HEK293 (cell line): ENCODE measurements around the gene CAT.

Experiments
- ATF2 ChIP-seq: fragments of 450-650 bp; formaldehyde crosslinking; IDR thresholded peaks from 2 replicates; pipeline ENCODE4 v1.5.1; 2016; ENCODE audit warnings: missing biosample characterization, missing genetic modification characterization, low read depth
- CTCF ChIP-seq: fragments of 450-650 bp; formaldehyde crosslinking; IDR thresholded peaks from 2 replicates; pipeline ENCODE4 v1.5.1; 2016; ENCODE audit warnings: missing biosample characterization, missing genetic modification characterization
- PRDM10 ChIP-seq: fragments of 450-650 bp; formaldehyde crosslinking; IDR thresholded peaks from 2 replicates; pipeline ENCODE4 v1.5.1; 2016; ENCODE audit warnings: missing biosample characterization, missing genetic modification characterization
- TCF7L2 ChIP-seq: IDR thresholded peaks from 2 replicates; pipeline ENCODE4 v1.6.1; 2011; ENCODE audit warnings: low read depth, mild to moderate bottlenecking, inconsistent platforms, low read length, moderate library complexity, borderline replicate concordance
- ZBTB21 ChIP-seq: fragments of 450-650 bp; formaldehyde crosslinking; IDR thresholded peaks from 2 replicates; pipeline ENCODE4 v1.5.1; 2017; ENCODE audit warnings: missing biosample characterization, missing genetic modification characterization
- ZNF133 ChIP-seq: fragments of 450-650 bp; formaldehyde crosslinking; IDR thresholded peaks from 2 replicates; pipeline ENCODE4 v1.5.1; 2016; ENCODE audit warnings: missing biosample characterization, missing genetic modification characterization
- ZNF18 ChIP-seq: fragments of 450-650 bp; formaldehyde crosslinking; IDR thresholded peaks from 2 replicates; pipeline ENCODE4 v1.5.1; 2016; ENCODE audit warnings: missing biosample characterization, missing genetic modification characterization
- ZNF202 ChIP-seq: fragments of 450-650 bp; formaldehyde crosslinking; IDR thresholded peaks from 2 replicates; pipeline ENCODE4 v1.5.1; 2016; ENCODE audit warnings: missing biosample characterization, missing genetic modification characterization, borderline replicate concordance
- ZNF274 ChIP-seq, 2 experiments: fragments of 200-500 bp in 1 of 2; fragments of 450-650 bp in 1 of 2; sonication (Bioruptor generic) in 1 of 2; formaldehyde crosslinking in 1 of 2; IDR thresholded peaks; 2 replicates each; pipeline versions ENCODE4 v1.5.1 to v1.6.1; 2014 to 2016; ENCODE audit warnings: borderline replicate concordance in 1 of 2, inconsistent platforms in 1 of 2, low read length in 1 of 2, missing biosample characterization in 1 of 2, missing genetic modification characterization in 1 of 2
- ZNF311 ChIP-seq: fragments of 450-650 bp; formaldehyde crosslinking; IDR thresholded peaks from 2 replicates; pipeline ENCODE4 v1.5.1; 2017; ENCODE audit warnings: missing biosample characterization, missing genetic modification characterization, borderline replicate concordance
- ZNF37A ChIP-seq: fragments of 450-650 bp; IDR thresholded peaks from 2 replicates; pipeline ENCODE4 v1.5.1; 2018; ENCODE audit warnings: missing biosample characterization, missing genetic modification characterization
- ZNF549 ChIP-seq: fragments of 450-650 bp; IDR thresholded peaks from 2 replicates; pipeline ENCODE4 v1.5.1; 2018; ENCODE audit warnings: missing biosample characterization, missing genetic modification characterization, mild to moderate bottlenecking, inconsistent platforms, moderate library complexity
- ZNF558 ChIP-seq: fragments of 450-650 bp; formaldehyde crosslinking; IDR thresholded peaks from 2 replicates; pipeline ENCODE4 v1.5.1; 2016; ENCODE audit warnings: missing biosample characterization, missing genetic modification characterization
- TF ChIP-seq, protein P1 (sequence below): fragments of 450-650 bp; formaldehyde crosslinking; conservative IDR thresholded peaks from 2 replicates; pipeline ENCODE4 v1.5.1; 2016; ENCODE audit warnings: low read depth, missing biosample characterization, missing genetic modification characterization

- TF ChIP-seq ZNF18 (tag by site-specific recombination) (no peak), ZNF549 (tag by site-specific recombination) (no peak), ZNF558 (tag by site-specific recombination) (no peak), CTCF (tag by site-specific recombination) (no peak), ZNF37A (tag by site-specific recombination) (no peak), ZNF311 (tag by site-specific recombination) (no peak), TCF7L2 (no peak), PRDM10 (tag by site-specific recombination) (no peak), ZNF274 (IDR thresholded peaks at IDR 0.05; ENCODE audit: low read length) (no peak), ZNF274 (tag by site-specific recombination; IDR thresholded peaks at IDR 0.05; ENCODE audit: borderline replicate concordance) (no peak), ZNF133 (tag by site-specific recombination) (no peak), ATF2 (no peak), ZBTB21 (tag by site-specific recombination) (no peak), ZNF202 (tag by site-specific recombination) (no peak)
- TF ChIP-seq, protein P1, sequence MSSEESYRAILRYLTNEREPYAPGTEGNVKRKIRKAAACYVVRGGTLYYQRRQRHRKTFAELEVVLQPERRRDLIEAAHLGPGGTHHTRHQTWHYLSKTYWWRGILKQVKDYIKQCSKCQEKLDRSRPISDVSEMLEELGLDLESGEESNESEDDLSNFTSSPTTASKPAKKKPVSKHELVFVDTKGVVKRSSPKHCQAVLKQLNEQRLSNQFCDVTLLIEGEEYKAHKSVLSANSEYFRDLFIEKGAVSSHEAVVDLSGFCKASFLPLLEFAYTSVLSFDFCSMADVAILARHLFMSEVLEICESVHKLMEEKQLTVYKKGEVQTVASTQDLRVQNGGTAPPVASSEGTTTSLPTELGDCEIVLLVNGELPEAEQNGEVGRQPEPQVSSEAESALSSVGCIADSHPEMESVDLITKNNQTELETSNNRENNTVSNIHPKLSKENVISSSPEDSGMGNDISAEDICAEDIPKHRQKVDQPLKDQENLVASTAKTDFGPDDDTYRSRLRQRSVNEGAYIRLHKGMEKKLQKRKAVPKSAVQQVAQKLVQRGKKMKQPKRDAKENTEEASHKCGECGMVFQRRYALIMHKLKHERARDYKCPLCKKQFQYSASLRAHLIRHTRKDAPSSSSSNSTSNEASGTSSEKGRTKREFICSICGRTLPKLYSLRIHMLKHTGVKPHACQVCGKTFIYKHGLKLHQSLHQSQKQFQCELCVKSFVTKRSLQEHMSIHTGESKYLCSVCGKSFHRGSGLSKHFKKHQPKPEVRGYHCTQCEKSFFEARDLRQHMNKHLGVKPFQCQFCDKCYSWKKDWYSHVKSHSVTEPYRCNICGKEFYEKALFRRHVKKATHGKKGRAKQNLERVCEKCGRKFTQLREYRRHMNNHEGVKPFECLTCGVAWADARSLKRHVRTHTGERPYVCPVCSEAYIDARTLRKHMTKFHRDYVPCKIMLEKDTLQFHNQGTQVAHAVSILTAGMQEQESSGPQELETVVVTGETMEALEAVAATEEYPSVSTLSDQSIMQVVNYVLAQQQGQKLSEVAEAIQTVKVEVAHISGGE (tag by site-specific recombination): no peak
These were observed 15.7 kb downstream of the CAT start for GRCh38 chr11:34454308-34455032.
